AG08395 (cell line): ENCODE results near the gene DPH5.
"Not testable (repeated sequence)": the region's sequence is repeated elsewhere in the genome, so short reads cannot be mapped to it uniquely, and the experiment has no call there.

Source experiments
- DNase-seq: peaks from one replicate; pipeline ENCODE4 v3.0.0; 2012; ENCODE audit warnings: mixed read lengths, low spot score

DPH5 gene

DNA sequence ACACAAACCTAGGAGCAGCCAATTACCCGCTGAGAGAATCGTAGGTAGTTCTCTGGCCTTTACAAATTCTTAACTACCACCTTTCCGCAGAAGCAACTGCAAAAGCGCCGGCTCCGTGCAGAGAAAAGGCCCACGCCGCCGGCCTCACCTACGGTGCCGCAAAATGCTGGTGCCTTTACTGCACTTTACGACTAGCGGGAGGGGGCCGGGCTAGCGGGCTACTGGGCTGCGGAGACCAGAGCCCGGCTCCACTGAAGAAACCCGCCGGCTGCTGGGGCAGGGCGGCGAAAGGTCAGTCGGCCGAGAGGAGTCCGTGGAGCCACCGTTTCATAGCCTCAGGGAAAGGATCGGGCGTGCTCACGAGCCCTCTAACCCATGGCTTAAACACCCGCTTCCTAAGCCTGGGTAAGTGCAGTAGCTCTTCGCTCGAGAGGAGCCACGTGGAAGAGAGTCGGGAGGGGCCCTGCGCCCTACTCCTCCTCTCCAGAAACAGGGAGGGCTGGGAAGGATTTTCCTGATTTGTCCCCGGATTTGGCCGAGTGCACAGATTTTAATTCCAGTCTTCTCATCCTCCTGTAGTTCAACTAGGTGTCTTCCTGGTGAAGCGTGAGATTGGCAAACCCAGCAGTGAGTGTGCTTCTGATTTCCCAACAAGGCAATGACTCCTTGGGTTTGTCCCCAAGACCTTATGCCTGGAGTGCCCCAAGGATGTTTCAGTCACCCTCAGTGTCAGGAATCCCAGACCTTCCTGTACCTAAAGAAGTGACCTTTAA is at the start of gene DPH5:
TSS of gene DPH5 (minus strand) at position 128 of the 773 bp plus-strand sequence. CDS start 341 bp downstream, outside the sequence.
- DNase-seq = peak; percentile 88

DNA sequence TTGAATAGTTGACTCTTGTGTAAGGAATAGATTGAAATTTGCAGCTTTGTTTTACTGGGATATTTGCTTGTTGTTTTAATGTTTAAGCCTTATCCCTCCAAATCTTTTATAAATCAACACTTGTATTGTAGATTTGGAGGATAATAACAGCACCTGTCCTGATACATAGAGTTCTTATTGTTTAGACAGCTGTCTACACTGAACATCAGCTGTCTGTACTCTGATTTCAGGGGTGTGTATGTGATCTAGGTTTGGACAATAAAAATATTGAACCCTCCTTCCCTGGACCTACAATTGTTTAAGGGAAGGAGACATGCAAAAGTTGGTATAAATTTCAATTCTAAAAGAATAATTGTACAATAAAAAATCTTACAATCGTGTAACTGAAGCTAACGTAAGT is 48.3 kb upstream of the DPH5 start:
- DNase-seq = no peak

GRCh38 chr1:101071470-101071891 is 45.9 kb upstream of the DPH5 start:
- DNase-seq = no peak

GRCh38 chr1:101069158-101069557 is 43.6 kb upstream of the DPH5 start:
- no peak for DNase-seq

- DNase-seq = not testable (repeated sequence)
These were observed 41.4 kb upstream of the DPH5 start for GRCh38 chr1:101066937-101067335.

GRCh38 chr1:101066260-101066936 is 40.8 kb upstream of the DPH5 start:
- no peak for DNase-seq

DNA sequence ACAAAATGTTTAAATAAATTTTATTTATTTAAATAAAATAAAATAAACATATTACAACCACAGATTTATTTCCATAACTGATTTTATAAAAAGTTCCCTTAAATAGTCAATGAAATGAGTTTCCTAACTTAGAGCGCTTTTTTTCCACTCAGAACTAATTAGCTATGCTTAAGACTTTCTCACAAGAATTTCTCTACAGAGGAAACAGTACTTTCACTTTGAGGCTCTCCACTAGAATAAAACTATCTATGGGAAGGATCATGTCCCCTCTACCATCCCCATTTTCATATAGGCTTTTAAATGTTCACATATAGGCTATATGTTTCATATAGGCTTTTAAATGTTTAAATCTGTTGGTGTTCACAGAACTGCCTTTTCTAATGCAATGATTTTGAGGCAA is 40.0 kb upstream of the DPH5 start:
- no peak for DNase-seq

DNA sequence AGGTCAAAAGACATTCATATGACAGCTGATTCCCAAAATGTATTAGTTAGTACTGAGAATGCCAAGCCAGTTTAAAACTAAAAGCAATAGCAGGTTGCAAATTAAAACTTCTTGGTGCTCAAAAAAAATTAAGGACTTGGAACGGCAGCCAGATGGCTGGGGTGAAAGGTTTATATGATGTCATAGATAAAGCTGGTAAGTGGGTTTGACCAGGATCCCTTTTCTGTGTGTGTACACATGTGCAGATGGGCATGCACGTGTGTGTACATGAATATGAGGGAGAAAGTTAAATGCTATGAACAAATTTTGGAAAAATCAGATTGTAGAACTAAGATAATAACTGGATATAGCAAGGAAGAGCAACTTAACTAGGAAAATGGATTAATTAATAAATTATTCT is 39.1 kb upstream of the DPH5 start:
- DNase-seq = no peak

- DNase-seq = no peak
These were observed 35.4 kb upstream of the DPH5 start for GRCh38 chr1:101060992-101061391.

DNA sequence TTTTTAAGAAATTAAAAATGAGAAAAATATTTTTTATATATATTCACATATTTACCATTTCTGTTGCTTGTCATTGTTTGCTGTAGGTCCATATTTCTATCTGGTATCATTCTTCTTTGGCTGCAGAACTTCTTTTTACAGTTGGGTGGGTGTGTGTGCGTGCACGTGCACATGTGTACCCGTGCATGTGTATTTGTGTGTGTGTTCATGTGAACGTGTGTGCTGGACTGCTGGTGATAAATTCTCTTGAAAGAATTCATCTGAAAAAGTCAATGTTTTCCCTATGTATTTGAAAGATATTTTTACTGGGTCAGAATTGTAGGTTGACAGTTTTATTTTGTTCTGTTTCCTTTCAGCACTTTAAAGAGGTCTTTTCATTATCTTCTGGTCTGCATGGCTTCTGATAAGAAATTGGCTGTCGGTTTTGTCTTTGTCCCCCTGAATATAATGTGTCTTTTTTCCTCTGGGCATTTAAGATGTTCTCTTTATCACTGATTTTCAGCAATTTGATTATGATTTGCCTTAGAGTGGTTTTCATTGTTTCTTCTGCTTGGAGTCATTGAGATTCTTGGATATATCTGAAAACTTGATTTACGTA is 34.5 kb upstream of the DPH5 start:
- DNase-seq = no peak

DNA sequence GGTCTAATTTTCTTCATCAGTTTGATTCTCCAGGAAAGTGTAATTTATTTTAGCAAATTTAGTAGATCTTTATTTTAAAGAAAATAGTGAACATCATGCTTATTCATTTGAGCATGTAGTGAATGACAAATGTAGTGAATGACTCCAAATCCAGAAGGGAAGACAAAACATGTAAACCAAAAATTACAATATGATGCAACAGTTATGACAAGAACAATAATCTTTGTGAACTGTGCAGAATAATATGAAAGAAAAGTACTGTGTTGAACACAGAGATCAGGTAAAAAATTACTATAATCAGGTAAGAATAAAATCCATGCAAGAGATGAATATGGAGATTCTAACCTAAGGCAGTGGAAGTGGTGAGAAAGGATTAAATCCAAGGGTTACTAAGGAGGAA is 30.0 kb upstream of the DPH5 start:
- no peak for DNase-seq

GRCh38 chr1:101051688-101052638 is 26.4 kb upstream of the DPH5 start:
- no peak for DNase-seq

DNA sequence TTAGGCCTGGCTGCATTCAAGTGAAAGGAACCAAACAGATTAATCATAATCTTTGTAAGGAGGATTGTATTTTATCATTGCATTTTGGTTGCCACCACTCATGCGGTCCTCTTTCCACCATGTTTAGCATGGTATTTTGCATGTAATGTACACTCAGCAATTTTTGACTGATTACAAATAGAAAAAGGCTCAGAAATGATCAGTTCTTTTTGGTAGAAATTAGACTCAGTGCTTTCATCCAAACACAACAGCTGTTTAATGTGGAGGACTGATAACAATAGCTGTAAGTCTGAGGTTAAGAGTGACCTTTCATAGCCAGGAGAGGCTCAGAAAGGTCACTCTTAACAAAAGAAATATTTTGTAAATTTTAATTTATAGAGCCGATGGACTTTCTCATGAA is 25.3 kb upstream of the DPH5 start:
- DNase-seq = no peak

- no peak for DNase-seq
These were observed 19.2 kb upstream of the DPH5 start for GRCh38 chr1:101044749-101045148.

DNA sequence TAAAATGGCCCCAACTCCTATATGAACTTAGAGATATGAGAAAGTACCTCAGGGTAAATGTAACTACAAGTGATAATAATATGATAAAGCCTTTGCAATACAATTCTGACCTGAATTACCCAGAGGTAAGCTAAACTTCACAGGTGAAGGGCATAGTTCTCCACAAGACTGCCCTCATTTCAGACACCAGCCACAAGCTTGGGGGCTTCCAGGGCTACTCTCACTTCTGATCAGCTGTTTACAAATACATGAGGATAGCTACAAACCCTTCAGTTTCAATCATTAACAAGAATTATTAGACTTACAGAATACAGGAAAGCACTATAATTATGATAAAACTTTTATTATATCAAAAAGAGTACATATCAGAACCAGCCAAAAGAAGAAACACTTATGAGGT is 18.7 kb upstream of the DPH5 start:
- DNase-seq = no peak

GRCh38 chr1:101043776-101044175 is 18.2 kb upstream of the DPH5 start:
- peak; percentile 46 for DNase-seq

DNA sequence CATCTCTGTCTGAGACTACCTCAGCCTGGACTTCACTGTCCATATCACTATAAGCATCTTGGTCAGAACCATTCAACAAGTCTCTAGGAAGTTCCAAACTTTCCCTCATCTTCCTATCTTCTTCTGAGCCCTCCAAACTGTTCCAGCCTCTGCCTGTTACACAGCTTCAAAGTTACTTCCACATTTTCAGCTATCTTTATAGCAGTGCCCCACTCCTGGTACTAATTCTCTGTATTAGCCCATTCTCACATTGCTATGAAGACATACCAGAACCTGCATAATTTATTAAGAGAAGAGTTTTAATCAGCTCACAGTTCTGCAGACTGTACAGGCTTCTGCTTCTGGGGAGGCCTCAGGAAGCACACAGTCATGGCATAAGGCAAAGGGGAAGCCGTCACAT is 15.7 kb upstream of the DPH5 start:
- no peak for DNase-seq

- DNase-seq = no peak
These were observed 15.1 kb upstream of the DPH5 start for GRCh38 chr1:101040666-101041065.

GRCh38 chr1:101039245-101039644 is 13.7 kb upstream of the DPH5 start:
- no peak for DNase-seq

GRCh38 chr1:101037316-101037715 is 11.7 kb upstream of the DPH5 start:
- DNase-seq = no peak

GRCh38 chr1:101033017-101033416 is 7.4 kb upstream of the DPH5 start:
- no peak for DNase-seq

GRCh38 chr1:101032129-101032528 is 6.5 kb upstream of the DPH5 start:
- DNase-seq = not testable (repeated sequence)
